Caco-2 (cell line): ENCODE results near the gene MTREX. TPM values are rescaled to one million over a fixed set of nuclear protein-coding genes. Genes with fewer than 3 reads are reported as not detected.

Source experiments
- BruUV-seq: library from RNA; stranded (reverse); fragments of 400-500 nt; replicated peaks from 2 replicates; lab custom pipeline; 2021; lab: Mats Ljungman, UMichigan
- CTCF ChIA-PET: fragments of 300-600 bp; sonication (Branson Sonifier 250); formaldehyde crosslinking; loops from one replicate; lab custom pipeline; 2022; ENCODE audit warnings: antibody characterized with exemption; lab: Charles Lee
- POLR2A ChIA-PET: fragments of 300-600 bp; sonication (Branson Sonifier 250); formaldehyde crosslinking; loops from one replicate; lab custom pipeline; 2022; ENCODE audit warnings: antibody characterized with exemption; lab: Charles Lee
- DNase-seq, 2 experiments: peaks; one replicate each; pipeline versions ENCODE4 v3.0.0 to v3.0.0-alpha.2; 2020 to 2022
- H3K27me3 ChIP-seq: replicated peaks from 2 replicates; pipeline ENCODE4 v1.6.0; 2011; ENCODE audit warnings: low read length; ENCODE audit not compliant: control insufficient read depth, insufficient read depth
- H3K36me3 ChIP-seq: 2 replicates; pipeline ENCODE4 v1.5.1; 2011; ENCODE audit warnings: low read length; ENCODE audit not compliant: control insufficient read depth, insufficient read depth
- H3K4me1 ChIP-seq: fragments of 250-450 bp; sonication (Bioruptor Pico); 2 replicates; pipeline ENCODE4 v1.5.1; 2020; ENCODE audit warnings: mild to moderate bottlenecking
- H3K4me3 ChIP-seq: 2 replicates; pipeline ENCODE4 v1.5.1; 2011; ENCODE audit warnings: low read depth, mild to moderate bottlenecking, control low read depth, low read length
- H3K9me3 ChIP-seq: fragments of 250-450 bp; sonication (Bioruptor Pico); 2 replicates; pipeline ENCODE4 v1.5.1; 2020; ENCODE audit warnings: mild to moderate bottlenecking, moderate library complexity
- H3K27ac Mint-ChIP-seq: one replicate; pipeline ENCODE4 v1.8.0; 2022; ENCODE audit warnings: mixed read lengths; ENCODE audit not compliant: unreplicated experiment
- H3K27me3 Mint-ChIP-seq: one replicate; pipeline ENCODE4 v1.8.0; 2022; ENCODE audit warnings: mixed read lengths; ENCODE audit not compliant: insufficient read depth, unreplicated experiment
- H3K36me3 Mint-ChIP-seq: one replicate; pipeline ENCODE4 v1.8.0; 2022; ENCODE audit warnings: mild to moderate bottlenecking, mixed read lengths; ENCODE audit not compliant: insufficient read depth, unreplicated experiment
- H3K4me1 Mint-ChIP-seq: one replicate; pipeline ENCODE4 v1.8.0; 2022; ENCODE audit warnings: low read depth, mixed read lengths; ENCODE audit not compliant: unreplicated experiment
- H3K4me3 Mint-ChIP-seq: one replicate; pipeline ENCODE4 v1.8.0; 2022; ENCODE audit warnings: mild to moderate bottlenecking, moderate library complexity, mixed read lengths; ENCODE audit not compliant: unreplicated experiment
- H3K9me3 Mint-ChIP-seq: one replicate; pipeline ENCODE4 v1.8.0; 2022; ENCODE audit warnings: mixed read lengths; ENCODE audit not compliant: unreplicated experiment
- intact Hi-C: fragments of 100-400 bp; cut with micrococcal nuclease; formaldehyde crosslinking; loops from one replicate; pipeline ENCODE4 v1.10.0; 2022; ENCODE audit not compliant: unreplicated experiment
- total RNA-seq: library from RNA; stranded (reverse); gene quantifications from 2 replicates; pipeline ENCODE4 v1.2.3, GENCODE V29; 2022
- TF ChIP-seq, protein P1 (sequence below), 2 experiments: fragments of 200-600 bp in 1 of 2; IDR thresholded peaks; 1 replicate in 1 of 2; 2 replicates in 1 of 2; pipeline versions ENCODE4 v1.5.1 to v1.8.0; 2011 to 2022; ENCODE audit warnings: antibody characterized with exemption in 1 of 2, control low read depth in 1 of 2, inconsistent platforms in 1 of 2, low read depth in 1 of 2, low read length in 1 of 2, mild to moderate bottlenecking in 1 of 2, moderate library complexity in 1 of 2; ENCODE audit not compliant: insufficient read depth in 1 of 2, severe bottlenecking in 1 of 2, unreplicated experiment in 1 of 2

MTREX gene
- total RNA-seq, 1 experiment from 2014 or later: 83.7 TPM

DNA sequence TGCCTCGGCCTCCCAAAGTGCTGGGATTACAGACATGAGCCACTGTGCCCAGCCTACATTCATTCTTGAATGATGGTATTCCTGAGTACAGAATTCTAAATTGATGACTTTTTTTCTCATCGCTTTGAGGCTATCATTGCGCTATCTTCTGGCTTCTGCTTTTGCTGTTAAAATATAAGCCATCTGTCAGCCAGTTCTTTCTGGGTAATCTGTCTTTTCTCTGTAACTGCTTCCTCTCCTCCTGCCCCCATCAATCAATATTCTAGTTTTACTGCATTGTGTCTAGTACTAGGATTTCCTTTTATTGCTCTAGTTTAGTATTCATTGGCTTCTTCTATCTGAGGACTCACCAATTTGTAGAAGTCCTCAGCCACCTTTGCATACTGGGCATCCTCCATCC is 138.0 kb downstream of the MTREX start:
- no peaks in the 10 kb centered on the region for H3K27me3 Mint-ChIP-seq
- H3K4me3 Mint-ChIP-seq: no peak overlapping the region
- intact Hi-C loops: no loop called here
- no peak overlapping the region for H3K27ac Mint-ChIP-seq
- POLR2A ChIA-PET: no interaction called here
- peaks cover 9% of the 10 kb centered on the region for H3K36me3 Mint-ChIP-seq
- Histone ChIP-seq H3K9me3 (no peaks in the 10 kb centered on the region), H3K4me3 (no peak overlapping the region), H3K36me3 (no peaks in the 10 kb centered on the region; the same call in 1 of the 2 replicates), H3K4me1 (no peaks in the 10 kb centered on the region), H3K27me3 (no peaks in the 10 kb centered on the region)
- TF ChIP-seq, protein P1, sequence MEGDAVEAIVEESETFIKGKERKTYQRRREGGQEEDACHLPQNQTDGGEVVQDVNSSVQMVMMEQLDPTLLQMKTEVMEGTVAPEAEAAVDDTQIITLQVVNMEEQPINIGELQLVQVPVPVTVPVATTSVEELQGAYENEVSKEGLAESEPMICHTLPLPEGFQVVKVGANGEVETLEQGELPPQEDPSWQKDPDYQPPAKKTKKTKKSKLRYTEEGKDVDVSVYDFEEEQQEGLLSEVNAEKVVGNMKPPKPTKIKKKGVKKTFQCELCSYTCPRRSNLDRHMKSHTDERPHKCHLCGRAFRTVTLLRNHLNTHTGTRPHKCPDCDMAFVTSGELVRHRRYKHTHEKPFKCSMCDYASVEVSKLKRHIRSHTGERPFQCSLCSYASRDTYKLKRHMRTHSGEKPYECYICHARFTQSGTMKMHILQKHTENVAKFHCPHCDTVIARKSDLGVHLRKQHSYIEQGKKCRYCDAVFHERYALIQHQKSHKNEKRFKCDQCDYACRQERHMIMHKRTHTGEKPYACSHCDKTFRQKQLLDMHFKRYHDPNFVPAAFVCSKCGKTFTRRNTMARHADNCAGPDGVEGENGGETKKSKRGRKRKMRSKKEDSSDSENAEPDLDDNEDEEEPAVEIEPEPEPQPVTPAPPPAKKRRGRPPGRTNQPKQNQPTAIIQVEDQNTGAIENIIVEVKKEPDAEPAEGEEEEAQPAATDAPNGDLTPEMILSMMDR (IDR thresholded peaks at IDR 0.05; ENCODE audit: insufficient read depth in 1 of 2, low read depth in 1 of 2, low read length in 1 of 2, severe bottlenecking in 1 of 2, unreplicated experiment in 1 of 2): no peak
- H3K4me1 Mint-ChIP-seq: no peaks in the 10 kb centered on the region
- no peaks in the 10 kb centered on the region for H3K9me3 Mint-ChIP-seq
- BruUV-seq: no TSS peak
- CTCF ChIA-PET: no interaction called here
- DNase-seq: no peak

DNA sequence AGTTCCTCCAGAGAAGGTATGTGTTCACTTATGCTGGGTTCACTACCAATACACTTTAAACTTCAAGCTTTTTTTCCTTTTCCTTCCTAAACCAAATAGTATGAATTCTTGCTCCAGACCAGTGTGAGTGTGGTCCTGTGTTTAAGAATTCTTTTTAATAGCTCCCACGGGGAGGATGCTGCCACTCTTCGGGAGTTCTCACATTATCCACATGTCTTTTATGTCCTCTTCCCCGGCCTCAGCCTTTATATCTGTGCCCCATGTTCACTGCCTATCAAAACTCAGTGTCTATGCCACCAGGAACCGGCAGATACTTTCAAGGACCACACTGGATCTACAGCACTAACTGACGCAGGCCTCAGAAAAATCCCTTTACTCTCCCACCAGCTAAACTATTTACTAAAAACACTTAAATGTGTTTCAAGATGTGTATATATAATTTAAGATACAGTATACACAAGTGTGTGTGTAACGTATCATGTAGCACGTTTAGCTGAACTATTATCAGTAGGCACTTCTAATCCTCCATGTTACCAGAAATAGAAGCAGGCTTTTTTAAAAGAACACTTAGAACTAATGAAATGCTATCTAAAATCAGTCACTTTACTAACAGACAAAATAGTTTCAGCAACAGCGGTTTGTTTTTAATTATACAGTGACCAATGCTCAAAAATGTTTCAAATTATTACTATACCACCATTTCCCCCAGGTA is 139.0 kb downstream of the MTREX start:
- no peak overlapping the region for H3K4me3 Mint-ChIP-seq
- intact Hi-C loops: no loop called here
- no peaks in the 10 kb centered on the region for H3K9me3 Mint-ChIP-seq
- POLR2A ChIA-PET: no interaction called here
- CTCF ChIA-PET: no interaction called here
- H3K36me3 Mint-ChIP-seq: peaks cover 17% of the 10 kb centered on the region
- TF ChIP-seq, protein P1 (IDR thresholded peaks at IDR 0.05; ENCODE audit: insufficient read depth in 1 of 2, low read depth in 1 of 2, low read length in 1 of 2, severe bottlenecking in 1 of 2, unreplicated experiment in 1 of 2): no peak
- H3K27ac Mint-ChIP-seq: no peak overlapping the region
- Histone ChIP-seq H3K4me1 (no peaks in the 10 kb centered on the region), H3K27me3 (no peaks in the 10 kb centered on the region), H3K4me3 (no peak overlapping the region), H3K9me3 (no peaks in the 10 kb centered on the region), H3K36me3 (no peaks in the 10 kb centered on the region; the same call in 1 of the 2 replicates)
- no TSS peak for BruUV-seq
- no peaks in the 10 kb centered on the region for H3K27me3 Mint-ChIP-seq
- no peaks in the 10 kb centered on the region for H3K4me1 Mint-ChIP-seq
- DNase-seq: no peak

DNA sequence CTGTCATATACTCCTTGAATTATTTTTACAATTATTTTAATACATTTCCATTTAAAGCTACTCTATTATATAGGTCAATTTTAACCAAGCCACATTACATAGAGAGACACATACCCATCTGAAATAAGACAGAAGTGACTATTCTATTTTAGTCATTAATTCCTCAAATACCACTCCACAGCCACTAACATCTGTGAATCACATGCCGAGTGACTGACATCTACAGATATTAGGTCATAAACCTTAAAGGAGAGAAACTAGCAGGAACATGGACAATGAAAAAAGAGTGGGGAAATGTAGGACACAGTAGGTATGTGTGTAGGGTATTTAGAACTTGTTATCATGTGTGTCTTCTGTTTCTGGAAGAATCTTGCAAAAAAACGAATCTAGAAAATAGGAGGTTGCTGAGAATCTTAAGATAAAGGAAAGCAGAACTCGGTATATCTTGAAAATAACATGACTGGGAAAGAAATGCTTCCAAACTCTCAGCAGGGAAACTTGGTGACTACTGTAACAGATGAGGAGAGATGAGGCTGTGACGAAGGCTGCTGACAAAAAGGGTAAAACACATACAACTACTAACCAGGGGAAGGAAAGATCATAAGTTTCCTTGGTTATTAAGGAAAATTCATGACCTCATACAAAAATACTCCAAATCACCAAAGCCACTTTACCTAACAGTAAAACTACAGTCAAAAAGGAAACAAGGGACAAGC is 142.4 kb downstream of the MTREX start:
- ChIA-PET CTCF (no interaction called here), POLR2A (no interaction called here)
- Histone ChIP-seq H3K4me1 (no peaks in the 10 kb centered on the region), H3K27me3 (no peaks in the 10 kb centered on the region), H3K4me3 (no peak overlapping the region), H3K9me3 (no peaks in the 10 kb centered on the region), H3K36me3 (no peaks in the 10 kb centered on the region; the same call in 1 of the 2 replicates)
- no peaks in the 10 kb centered on the region for H3K9me3 Mint-ChIP-seq
- no peaks in the 10 kb centered on the region for H3K27me3 Mint-ChIP-seq
- DNase-seq: no peak
- intact Hi-C loops: no loop called here
- TF ChIP-seq, protein P1 (IDR thresholded peaks at IDR 0.05; ENCODE audit: insufficient read depth in 1 of 2, low read depth in 1 of 2, low read length in 1 of 2, severe bottlenecking in 1 of 2, unreplicated experiment in 1 of 2): no peak
- no TSS peak for BruUV-seq
- peaks cover 17% of the 10 kb centered on the region for H3K36me3 Mint-ChIP-seq
- no peak overlapping the region for H3K27ac Mint-ChIP-seq
- H3K4me1 Mint-ChIP-seq: no peaks in the 10 kb centered on the region
- no peak overlapping the region for H3K4me3 Mint-ChIP-seq
